Liver (tissue), 9 donors: ENCODE results near the gene DNAJA3. TPM values are rescaled to one million over a fixed set of nuclear protein-coding genes. Genes with fewer than 3 reads are reported as not detected.

ENCODE experiments used
- DNase-seq: peaks from one replicate; pipeline ENCODE4 v3.0.0-alpha.2; 2017; ENCODE audit warnings: low spot score
- H3K27ac ChIP-seq, 2 donors: one replicate each; pipeline ENCODE4 v1.7.0; 2013; ENCODE audit warnings: inconsistent platforms in 2 of 2, low read length in 2 of 2, control low read depth in 1 of 2, low read depth in 1 of 2, mild to moderate bottlenecking in 1 of 2
- H3K27me3 ChIP-seq, 4 donors: one replicate each; pipeline versions ENCODE4 v1.6.1 to v1.7.0; 2013; ENCODE audit warnings: low read length in 3 of 4, inconsistent platforms in 1 of 4, mild to moderate bottlenecking in 1 of 4, moderate library complexity in 1 of 4; ENCODE audit not compliant: control insufficient read depth in 4 of 4, insufficient read depth in 4 of 4
- H3K36me3 ChIP-seq, 4 donors: one replicate each; pipeline versions ENCODE4 v1.6.1 to v1.7.0; 2013; ENCODE audit warnings: low read length in 3 of 4, mild to moderate bottlenecking in 3 of 4, low read depth in 1 of 4, moderate library complexity in 1 of 4; ENCODE audit not compliant: control insufficient read depth in 4 of 4, insufficient read depth in 3 of 4
- H3K4me1 ChIP-seq, 4 donors: one replicate each; pipeline versions ENCODE4 v1.6.1 to v1.7.0; 2013; ENCODE audit warnings: low read length in 3 of 4, mild to moderate bottlenecking in 3 of 4, moderate library complexity in 1 of 4; ENCODE audit not compliant: control insufficient read depth in 4 of 4, insufficient read depth in 4 of 4
- H3K4me3 ChIP-seq, 3 donors: one replicate each; pipeline versions ENCODE4 v1.6.1 to v1.7.0; 2013; ENCODE audit warnings: low read length in 3 of 3, control low read depth in 1 of 3, low read depth in 1 of 3, mild to moderate bottlenecking in 1 of 3
- H3K9ac ChIP-seq, 2 donors: one replicate each; pipeline ENCODE4 v1.7.0; 2013; ENCODE audit warnings: low read length in 2 of 2, mild to moderate bottlenecking in 2 of 2, moderate library complexity in 2 of 2, control low read depth in 1 of 2, low read depth in 1 of 2
- H3K9me3 ChIP-seq, 4 donors: one replicate each; pipeline versions ENCODE4 v1.6.1 to v1.7.0; 2013; ENCODE audit warnings: low read length in 3 of 4; ENCODE audit not compliant: control insufficient read depth in 4 of 4
- CTCF ChIP-seq: fragments of 150-350 bp; IDR thresholded peaks from 2 replicates; pipeline ENCODE4 v1.5.1; 2017; ENCODE audit warnings: improper control_type of control experiment, low read depth, low read length; ENCODE audit not compliant: missing input control
- EGR1 ChIP-seq, 2 donors: IDR thresholded peaks; 2 replicates each; pipeline ENCODE4 v1.6.1; 2016 to 2018; ENCODE audit warnings: antibody characterized with exemption in 2 of 2, low read depth in 2 of 2
- FOXA1 ChIP-seq: IDR thresholded peaks from 2 replicates; pipeline ENCODE4 v1.6.1; 2016; ENCODE audit warnings: antibody characterized with exemption
- FOXA2 ChIP-seq: IDR thresholded peaks from 2 replicates; pipeline ENCODE4 v1.6.1; 2016; ENCODE audit warnings: antibody characterized with exemption
- GABPA ChIP-seq, 2 donors: IDR thresholded peaks in 1 of 2; conservative IDR thresholded peaks in 1 of 2; 2 replicates each; pipeline ENCODE4 v1.6.1; 2016; ENCODE audit warnings: antibody characterized with exemption in 2 of 2, mild to moderate bottlenecking in 1 of 2, moderate library complexity in 1 of 2
- HNF4A ChIP-seq, 2 donors: conservative IDR thresholded peaks; 2 replicates each; pipeline ENCODE4 v1.6.1; 2016; ENCODE audit warnings: antibody characterized with exemption in 2 of 2, mild to moderate bottlenecking in 2 of 2
- HNF4G ChIP-seq: IDR thresholded peaks from 2 replicates; pipeline ENCODE4 v1.6.1; 2016; ENCODE audit warnings: antibody characterized with exemption
- JUND ChIP-seq, 2 donors: IDR thresholded peaks; 2 replicates each; pipeline ENCODE4 v1.6.1; 2016; ENCODE audit warnings: antibody characterized with exemption in 2 of 2
- MAX ChIP-seq: IDR thresholded peaks from 2 replicates; pipeline ENCODE4 v1.6.1; 2016; ENCODE audit warnings: antibody characterized with exemption
- NR2F2 ChIP-seq: IDR thresholded peaks from 2 replicates; pipeline ENCODE4 v1.6.1; 2016; ENCODE audit warnings: antibody characterized with exemption
- RAD21 ChIP-seq, 2 donors: IDR thresholded peaks; 2 replicates each; pipeline ENCODE4 v1.6.1; 2016; ENCODE audit warnings: antibody characterized with exemption in 2 of 2, mild to moderate bottlenecking in 2 of 2
- REST ChIP-seq: IDR thresholded peaks from 2 replicates; pipeline ENCODE4 v1.6.1; 2016; ENCODE audit warnings: antibody characterized with exemption, mild to moderate bottlenecking
- RXRA ChIP-seq, 2 donors: IDR thresholded peaks; 2 replicates each; pipeline ENCODE4 v1.6.1; 2017 to 2018; ENCODE audit warnings: antibody characterized with exemption in 2 of 2, mild to moderate bottlenecking in 1 of 2
- SP1 ChIP-seq: IDR thresholded peaks from 2 replicates; pipeline ENCODE4 v1.6.1; 2018; ENCODE audit warnings: antibody characterized with exemption, mild to moderate bottlenecking
- TAF1 ChIP-seq: conservative IDR thresholded peaks from 2 replicates; pipeline ENCODE4 v1.6.1; 2016; ENCODE audit warnings: antibody characterized with exemption, mild to moderate bottlenecking
- YY1 ChIP-seq: IDR thresholded peaks from 2 replicates; pipeline ENCODE4 v1.6.1; 2016; ENCODE audit warnings: antibody characterized with exemption, mild to moderate bottlenecking
- WGBS: extraction: QIAGEN DNeasy Blood & Tissue Kit; methylation state at CpG from one replicate; pipeline ENCODE4 v1.1.7; 2013; 5-methylcytosine and 5-hydroxymethylcytosine counted together
- polyA plus RNA-seq, 2 donors: library from polyadenylated mRNA; stranded (reverse) in 1 of 2; unstranded in 1 of 2; fragments of 200-250 nt in 1 of 2; fragments of >200 nt in 1 of 2; fragmentation: Nextera tagmentation in 1 of 2; extraction: Ambion mirVana in 1 of 2; gene quantifications; one replicate each; pipeline versions ENCODE4 v1.2.1 to v1.2.3, GENCODE V29; 2013 to 2015
- total RNA-seq, 2 donors: library from RNA; depleted of rRNA; stranded (reverse); fragments of >200 nt; gene quantifications; one replicate each; pipeline ENCODE4 v1.2.3, GENCODE V29; 2014
- TF ChIP-seq, protein P1 (sequence below): IDR thresholded peaks from 2 replicates; pipeline ENCODE4 v1.6.1; 2016; ENCODE audit warnings: antibody characterized with exemption
- donor health status: healthy.
- donor health status: healthy.
- donor health status: healthy.
- donor health status: healthy.
- donor health status: healthy.

Gene DNAJA3
- total and polyA plus RNA-seq, 4 donors = 39.6 to 86.3 (median 65.6) TPM

DNA sequence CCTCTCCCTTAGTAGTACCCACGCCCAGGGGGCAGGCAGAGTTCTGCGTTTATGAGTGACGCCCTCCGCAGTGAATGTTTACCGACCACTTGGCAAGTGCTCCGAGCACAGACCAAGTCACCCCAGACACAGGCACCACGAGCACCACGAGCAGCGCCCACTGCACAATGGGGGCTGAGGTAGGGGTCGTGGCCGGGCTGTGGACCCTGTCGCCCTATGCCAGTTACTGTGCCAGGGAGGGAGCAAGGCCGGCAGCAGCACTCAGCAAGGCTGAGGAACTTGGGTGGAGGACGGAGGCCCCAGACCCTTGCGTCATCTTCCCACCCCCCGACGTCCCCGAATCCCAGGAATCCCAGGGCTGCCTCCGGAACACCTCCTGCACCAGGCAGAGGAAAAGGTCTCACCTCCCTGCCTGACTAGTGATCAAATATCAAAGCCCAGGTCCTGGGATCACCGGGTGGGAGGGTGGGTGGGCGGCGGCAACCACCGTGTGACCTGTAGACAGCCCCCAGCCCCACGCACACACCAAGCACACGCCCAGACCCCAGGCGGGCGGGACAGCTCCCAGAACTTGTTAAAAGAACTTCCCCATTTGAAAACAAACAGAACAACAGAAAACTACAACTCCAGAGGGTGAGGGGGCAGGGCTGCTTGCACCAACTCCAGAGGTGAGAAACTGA lies 48.6 kb upstream of the DNAJA3 start:
- WGBS = 48% methylated on average over 27 of the region's 27 CpGs
- Histone ChIP-seq H3K9ac (no peak overlapping the region), H3K36me3 (peaks cover 0 to 12% (median 4%) of the 10 kb centered on the region in 4 donors), H3K4me1 (peaks cover 22 to 80% (median 59%) of the 10 kb centered on the region in 4 donors), H3K9me3 (no peaks in the 10 kb centered on the region), H3K27ac (peak overlapping the region; percentile 87 to 95), H3K4me3 (peak overlapping the region in 1 of 3 donors; percentile 0), H3K27me3 (no peaks in the 10 kb centered on the region)
- DNase-seq = no peak
- TF ChIP-seq EGR1 (IDR thresholded peaks at IDR 0.05; ENCODE audit: low read depth in 2 of 2) = no peak
- TF ChIP-seq REST = no peak
- no peak for TF ChIP-seq CTCF
- no peak for TF ChIP-seq RXRA (IDR thresholded peaks at IDR 0.05)
- no peak for TF ChIP-seq YY1
- TF ChIP-seq TAF1 = no peak
- TF ChIP-seq FOXA2 = no peak
- TF ChIP-seq SP1 = no peak
- TF ChIP-seq RAD21 (IDR thresholded peaks at IDR 0.05) = no peak
- TF ChIP-seq NR2F2 = no peak
- no peak for TF ChIP-seq MAX
- TF ChIP-seq HNF4G = no peak
- TF ChIP-seq, protein P1, sequence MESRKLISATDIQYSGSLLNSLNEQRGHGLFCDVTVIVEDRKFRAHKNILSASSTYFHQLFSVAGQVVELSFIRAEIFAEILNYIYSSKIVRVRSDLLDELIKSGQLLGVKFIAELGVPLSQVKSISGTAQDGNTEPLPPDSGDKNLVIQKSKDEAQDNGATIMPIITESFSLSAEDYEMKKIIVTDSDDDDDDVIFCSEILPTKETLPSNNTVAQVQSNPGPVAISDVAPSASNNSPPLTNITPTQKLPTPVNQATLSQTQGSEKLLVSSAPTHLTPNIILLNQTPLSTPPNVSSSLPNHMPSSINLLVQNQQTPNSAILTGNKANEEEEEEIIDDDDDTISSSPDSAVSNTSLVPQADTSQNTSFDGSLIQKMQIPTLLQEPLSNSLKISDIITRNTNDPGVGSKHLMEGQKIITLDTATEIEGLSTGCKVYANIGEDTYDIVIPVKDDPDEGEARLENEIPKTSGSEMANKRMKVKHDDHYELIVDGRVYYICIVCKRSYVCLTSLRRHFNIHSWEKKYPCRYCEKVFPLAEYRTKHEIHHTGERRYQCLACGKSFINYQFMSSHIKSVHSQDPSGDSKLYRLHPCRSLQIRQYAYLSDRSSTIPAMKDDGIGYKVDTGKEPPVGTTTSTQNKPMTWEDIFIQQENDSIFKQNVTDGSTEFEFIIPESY = no peak
- TF ChIP-seq GABPA (IDR thresholded peaks at IDR 0.05 in 1 of 2, conservative IDR thresholded peaks at IDR 0.05 in 1 of 2) = no peak
- TF ChIP-seq JUND (IDR thresholded peaks at IDR 0.05) = no peak
- no peak for TF ChIP-seq FOXA1
- TF ChIP-seq HNF4A (conservative IDR thresholded peaks at IDR 0.05) = no peak
